ENCODE data around the gene NRM.

The NRM gene

DNA sequence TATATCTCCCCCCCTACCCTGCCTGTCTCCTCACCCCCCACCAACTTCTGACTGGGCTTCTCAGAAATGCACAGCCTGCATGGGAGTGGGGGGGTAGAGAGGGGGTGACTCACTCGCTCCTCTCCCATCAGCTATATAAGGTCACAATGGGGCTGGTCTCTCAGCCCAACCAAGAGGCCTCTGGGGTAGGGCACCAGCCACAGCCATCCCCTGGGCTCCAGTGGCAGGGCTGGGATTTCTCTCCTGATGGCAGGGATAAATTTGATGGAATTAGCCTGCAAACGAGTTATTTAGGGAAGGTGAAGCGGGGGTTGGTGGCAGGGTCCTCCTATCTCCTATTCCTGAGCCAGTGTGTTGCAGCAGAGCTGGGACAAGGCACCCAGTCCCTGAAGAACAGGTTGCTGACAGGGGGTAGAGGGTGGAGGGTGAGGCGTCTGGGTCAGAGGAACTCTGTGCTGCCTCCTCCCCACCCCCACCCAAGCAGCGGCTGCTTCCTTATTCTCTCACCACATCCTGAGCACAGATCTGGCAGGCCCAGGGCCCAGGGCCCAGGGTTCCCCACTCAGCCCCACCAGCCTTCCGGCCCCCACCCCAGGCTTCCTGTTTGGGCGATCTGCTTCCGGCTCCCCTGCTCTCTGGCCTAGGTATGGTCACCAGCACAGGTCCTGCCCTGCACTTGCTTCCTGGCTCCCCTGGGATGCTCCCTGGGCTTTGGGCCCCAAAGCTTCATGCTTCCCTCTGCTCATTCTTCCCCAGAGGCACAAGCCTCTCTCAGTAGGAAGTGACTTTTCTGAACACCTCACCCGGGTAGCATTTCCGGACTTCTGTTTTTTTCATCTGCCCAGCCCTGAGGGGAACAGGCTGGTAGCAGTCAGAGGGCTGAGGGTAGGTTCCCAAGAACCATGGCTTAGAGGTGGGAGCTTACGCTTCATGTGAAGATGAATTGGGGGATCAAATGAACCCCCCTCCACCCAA, 8.4 kb downstream of the NRM start (continued):
- TF ChIP-seq, protein P1, sequence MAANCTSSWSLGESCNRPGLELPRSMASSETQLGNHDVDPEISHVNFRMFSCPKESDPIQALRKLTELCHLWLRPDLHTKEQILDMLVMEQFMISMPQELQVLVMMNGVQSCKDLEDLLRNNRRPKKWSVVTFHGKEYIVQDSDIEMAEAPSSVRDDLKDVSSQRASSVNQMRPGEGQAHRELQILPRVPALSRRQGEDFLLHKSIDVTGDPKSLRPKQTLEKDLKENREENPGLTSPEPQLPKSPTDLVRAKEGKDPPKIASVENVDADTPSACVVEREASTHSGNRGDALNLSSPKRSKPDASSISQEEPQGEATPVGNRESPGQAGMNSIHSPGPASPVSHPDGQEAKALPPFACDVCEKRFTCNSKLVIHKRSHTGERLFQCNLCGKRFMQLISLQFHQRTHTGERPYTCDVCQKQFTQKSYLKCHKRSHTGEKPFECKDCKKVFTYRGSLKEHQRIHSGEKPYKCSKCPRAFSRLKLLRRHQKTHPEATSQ (tag by site-specific recombination; IDR thresholded peaks at IDR 0.05): no peak
- no peak for TF ChIP-seq MZF1 (tag by site-specific recombination; IDR thresholded peaks at IDR 0.05; ENCODE audit: borderline replicate concordance)
- TF ChIP-seq, protein P2, sequence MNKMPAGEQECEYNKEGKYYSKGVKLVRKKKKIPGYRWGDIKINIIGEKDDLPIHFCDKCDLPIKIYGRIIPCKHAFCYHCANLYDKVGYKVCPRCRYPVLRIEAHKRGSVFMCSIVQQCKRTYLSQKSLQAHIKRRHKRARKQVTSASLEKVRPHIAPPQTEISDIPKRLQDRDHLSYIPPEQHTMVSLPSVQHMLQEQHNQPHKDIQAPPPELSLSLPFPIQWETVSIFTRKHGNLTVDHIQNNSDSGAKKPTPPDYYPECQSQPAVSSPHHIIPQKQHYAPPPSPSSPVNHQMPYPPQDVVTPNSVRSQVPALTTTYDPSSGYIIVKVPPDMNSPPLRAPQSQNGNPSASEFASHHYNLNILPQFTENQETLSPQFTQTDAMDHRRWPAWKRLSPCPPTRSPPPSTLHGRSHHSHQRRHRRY (tag by site-specific recombination; IDR thresholded peaks at IDR 0.05): no peak
- TF ChIP-seq ZNF792 (tag by site-specific recombination; IDR thresholded peaks at IDR 0.05): no peak
- TF ChIP-seq KLF8 (tag by site-specific recombination; IDR thresholded peaks at IDR 0.05): no peak
- 0 out of 2 replicates have a peak, but pooled peaks have one; percentile 33 for TF ChIP-seq ZXDB (tag by site-specific recombination; IDR thresholded peaks at IDR 0.05)
- no peak for TF ChIP-seq ZNF391 (tag by site-specific recombination; IDR thresholded peaks at IDR 0.05; ENCODE audit: borderline replicate concordance, low read depth)
- no peak for TF ChIP-seq ZNF830 (tag by site-specific recombination; IDR thresholded peaks at IDR 0.05; ENCODE audit: low read depth)
- TF ChIP-seq TCF7L2 (IDR thresholded peaks at IDR 0.05; ENCODE audit: borderline replicate concordance, low read depth, low read length): no peak
- no peak for TF ChIP-seq ZNF510 (tag by site-specific recombination; IDR thresholded peaks at IDR 0.05; ENCODE audit: insufficient replicate concordance)
- no peak for TF ChIP-seq ZNF266 (tag by site-specific recombination; IDR thresholded peaks at IDR 0.05; ENCODE audit: low read depth)
- TF ChIP-seq ZFP69B (tag by site-specific recombination; IDR thresholded peaks at IDR 0.05): no peak
- no peak for TF ChIP-seq ZBTB1 (tag by site-specific recombination; IDR thresholded peaks at IDR 0.05)
- no peak for TF ChIP-seq ZNF23 (tag by site-specific recombination; IDR thresholded peaks at IDR 0.05; ENCODE audit: borderline replicate concordance)
- TF ChIP-seq ZNF555 (tag by site-specific recombination; conservative IDR thresholded peaks at IDR 0.05): no peak
- TF ChIP-seq ZNF174 (tag by site-specific recombination; IDR thresholded peaks at IDR 0.05): no peak
- TF ChIP-seq ZNF169 (tag by site-specific recombination; IDR thresholded peaks at IDR 0.05): no peak
- no peak for TF ChIP-seq ZNF280D (tag by site-specific recombination; IDR thresholded peaks at IDR 0.05)
- no peak for TF ChIP-seq REPIN1 (tag by site-specific recombination; IDR thresholded peaks at IDR 0.05; ENCODE audit: low read depth)
- TF ChIP-seq, protein P3, sequence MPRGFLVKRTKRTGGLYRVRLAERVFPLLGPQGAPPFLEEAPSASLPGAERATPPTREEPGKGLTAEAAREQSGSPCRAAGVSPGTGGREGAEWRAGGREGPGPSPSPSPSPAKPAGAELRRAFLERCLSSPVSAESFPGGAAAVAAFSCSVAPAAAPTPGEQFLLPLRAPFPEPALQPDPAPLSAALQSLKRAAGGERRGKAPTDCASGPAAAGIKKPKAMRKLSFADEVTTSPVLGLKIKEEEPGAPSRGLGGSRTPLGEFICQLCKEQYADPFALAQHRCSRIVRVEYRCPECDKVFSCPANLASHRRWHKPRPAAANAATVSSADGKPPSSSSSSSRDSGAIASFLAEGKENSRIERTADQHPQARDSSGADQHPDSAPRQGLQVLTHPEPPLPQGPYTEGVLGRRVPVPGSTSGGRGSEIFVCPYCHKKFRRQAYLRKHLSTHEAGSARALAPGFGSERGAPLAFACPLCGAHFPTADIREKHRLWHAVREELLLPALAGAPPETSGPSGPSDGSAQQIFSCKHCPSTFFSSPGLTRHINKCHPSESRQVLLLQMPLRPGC (tag by site-specific recombination; IDR thresholded peaks at IDR 0.05): no peak
- TF ChIP-seq BCL11A (tag by site-specific recombination; IDR thresholded peaks at IDR 0.05; ENCODE audit: low read depth): no peak
- TF ChIP-seq ZFHX2 (tag by site-specific recombination; conservative IDR thresholded peaks at IDR 0.05): no peak
- no peak for TF ChIP-seq ZNF473 (tag by site-specific recombination; IDR thresholded peaks at IDR 0.05)
- TF ChIP-seq ZNF2 (tag by site-specific recombination; IDR thresholded peaks at IDR 0.05): no peak
- peak; percentile 47; the same call in 1 of the 2 replicates for TF ChIP-seq SP7 (tag by site-specific recombination; IDR thresholded peaks at IDR 0.05)
- TF ChIP-seq HOXA7 (CRISPR knock-in tag; IDR thresholded peaks at IDR 0.05; ENCODE audit: borderline replicate concordance): no peak
- no peak for TF ChIP-seq ZSCAN23 (tag by site-specific recombination; IDR thresholded peaks at IDR 0.05)
- TF ChIP-seq ZNF211 (tag by site-specific recombination; IDR thresholded peaks at IDR 0.05; ENCODE audit: low read depth): no peak
- no peak for TF ChIP-seq ZNF585B (tag by site-specific recombination; IDR thresholded peaks at IDR 0.05)
- TF ChIP-seq, protein P4, sequence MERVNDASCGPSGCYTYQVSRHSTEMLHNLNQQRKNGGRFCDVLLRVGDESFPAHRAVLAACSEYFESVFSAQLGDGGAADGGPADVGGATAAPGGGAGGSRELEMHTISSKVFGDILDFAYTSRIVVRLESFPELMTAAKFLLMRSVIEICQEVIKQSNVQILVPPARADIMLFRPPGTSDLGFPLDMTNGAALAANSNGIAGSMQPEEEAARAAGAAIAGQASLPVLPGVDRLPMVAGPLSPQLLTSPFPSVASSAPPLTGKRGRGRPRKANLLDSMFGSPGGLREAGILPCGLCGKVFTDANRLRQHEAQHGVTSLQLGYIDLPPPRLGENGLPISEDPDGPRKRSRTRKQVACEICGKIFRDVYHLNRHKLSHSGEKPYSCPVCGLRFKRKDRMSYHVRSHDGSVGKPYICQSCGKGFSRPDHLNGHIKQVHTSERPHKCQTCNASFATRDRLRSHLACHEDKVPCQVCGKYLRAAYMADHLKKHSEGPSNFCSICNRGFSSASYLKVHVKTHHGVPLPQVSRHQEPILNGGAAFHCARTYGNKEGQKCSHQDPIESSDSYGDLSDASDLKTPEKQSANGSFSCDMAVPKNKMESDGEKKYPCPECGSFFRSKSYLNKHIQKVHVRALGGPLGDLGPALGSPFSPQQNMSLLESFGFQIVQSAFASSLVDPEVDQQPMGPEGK (tag by site-specific recombination; IDR thresholded peaks at IDR 0.05): peak; percentile 63
- no peak for TF ChIP-seq ZNF670 (tag by site-specific recombination; IDR thresholded peaks at IDR 0.05; ENCODE audit: low read depth)
